H9 (cell line): ENCODE measurements around the gene GPR52. TPM values are rescaled to one million over a fixed set of nuclear protein-coding genes. Genes with fewer than 3 reads are reported as not detected.

Experiments
- DNase-seq: peaks from one replicate; pipeline ENCODE4 v3.0.0-alpha.2; 2017
- H2AFZ ChIP-seq: one replicate; pipeline ENCODE4 v1.6.1; 2013; ENCODE audit warnings: mild to moderate bottlenecking, low read length, control low read depth, moderate library complexity
- H2AK5ac ChIP-seq: 2 replicates; pipeline ENCODE4 v1.6.1; 2013; ENCODE audit warnings: low read length, control low read depth, mixed read lengths; ENCODE audit not compliant: insufficient read length
- H2BK120ac ChIP-seq: one replicate; pipeline ENCODE4 v1.6.1; 2013; ENCODE audit warnings: low read depth, mild to moderate bottlenecking, low read length, control low read depth, inconsistent platforms; ENCODE audit not compliant: poor library complexity, severe bottlenecking
- H2BK12ac ChIP-seq: 2 replicates; pipeline ENCODE4 v1.6.1; 2013; ENCODE audit warnings: low read length, control low read depth, mixed read lengths, low read depth; ENCODE audit not compliant: insufficient read length
- H2BK15ac ChIP-seq: 2 replicates; pipeline ENCODE4 v1.6.1; 2013; ENCODE audit warnings: low read depth, low read length, control low read depth
- H2BK20ac ChIP-seq: one replicate; pipeline ENCODE4 v1.6.1; 2013; ENCODE audit warnings: low read depth, mild to moderate bottlenecking, low read length, control low read depth, inconsistent platforms; ENCODE audit not compliant: poor library complexity, severe bottlenecking
- H2BK5ac ChIP-seq: 2 replicates; pipeline ENCODE4 v1.6.1; 2013; ENCODE audit warnings: low read length, control low read depth, mixed read lengths; ENCODE audit not compliant: insufficient read length
- H3K14ac ChIP-seq: 2 replicates; pipeline ENCODE4 v1.6.1; 2013; ENCODE audit warnings: low read length, control low read depth; ENCODE audit not compliant: insufficient read depth
- H3K18ac ChIP-seq: 2 replicates; pipeline ENCODE4 v1.6.1; 2013; ENCODE audit warnings: low read depth, mild to moderate bottlenecking, mixed read lengths, low read length, control low read depth; ENCODE audit not compliant: insufficient read length
- H3K23ac ChIP-seq: 2 replicates; pipeline ENCODE4 v1.6.1; 2013; ENCODE audit warnings: low read length, control low read depth, mixed read lengths, low read depth; ENCODE audit not compliant: insufficient read length
- H3K23me2 ChIP-seq: 2 replicates; pipeline ENCODE4 v1.6.1; 2013; ENCODE audit warnings: low read depth, mild to moderate bottlenecking, mixed read lengths, low read length, control low read depth; ENCODE audit not compliant: insufficient read length, poor library complexity, severe bottlenecking
- H3K27ac ChIP-seq: 2 replicates; pipeline ENCODE4 v1.5.1; 2013; ENCODE audit warnings: low read length, control low read depth, mixed read lengths, low read depth; ENCODE audit not compliant: insufficient read length
- H3K27me3 ChIP-seq: 2 replicates; pipeline ENCODE4 v1.6.1; 2013; ENCODE audit warnings: low read length, control low read depth, inconsistent platforms; ENCODE audit not compliant: insufficient read depth
- H3K4ac ChIP-seq: 2 replicates; pipeline ENCODE4 v1.6.1; 2013; ENCODE audit warnings: low read depth, mild to moderate bottlenecking, control low read depth, inconsistent platforms, low read length, moderate library complexity
- H3K4me1 ChIP-seq: 2 replicates; pipeline ENCODE4 v1.6.1; 2013; ENCODE audit warnings: low read length, control low read depth, inconsistent platforms; ENCODE audit not compliant: insufficient read depth
- H3K4me2 ChIP-seq: 2 replicates; pipeline ENCODE4 v1.6.1; 2013; ENCODE audit warnings: low read length, control low read depth, mixed read lengths; ENCODE audit not compliant: insufficient read length, insufficient read depth
- H3K56ac ChIP-seq: 2 replicates; pipeline ENCODE4 v1.6.1; 2013; ENCODE audit warnings: low read depth, mild to moderate bottlenecking, mixed read lengths, low read length, control low read depth; ENCODE audit not compliant: insufficient read length
- H3K79me1 ChIP-seq: 2 replicates; pipeline ENCODE4 v1.6.1; 2013; ENCODE audit warnings: low read depth, mild to moderate bottlenecking, moderate library complexity, low read length, control low read depth, inconsistent platforms; ENCODE audit not compliant: insufficient read depth, poor library complexity, severe bottlenecking
- H3K79me2 ChIP-seq: 2 replicates; pipeline ENCODE4 v1.6.1; 2013; ENCODE audit warnings: low read length, control low read depth, inconsistent platforms; ENCODE audit not compliant: insufficient read depth
- H3K9ac ChIP-seq: 2 replicates; pipeline ENCODE4 v1.6.1; 2013; ENCODE audit warnings: low read length, control low read depth, mixed read lengths; ENCODE audit not compliant: insufficient read length; ENCODE audit errors: extremely low read depth
- H3K9me3 ChIP-seq: one replicate; pipeline ENCODE4 v1.6.1; 2013; ENCODE audit warnings: low read depth, low read length, inconsistent platforms; ENCODE audit not compliant: control insufficient read depth
- H3T11ph ChIP-seq: one replicate; pipeline ENCODE4 v1.6.1; 2013; ENCODE audit warnings: mild to moderate bottlenecking, low read length, control low read depth, inconsistent platforms
- H4K20me1 ChIP-seq: one replicate; pipeline ENCODE4 v1.6.1; 2013; ENCODE audit not compliant: control insufficient read depth, insufficient read length, insufficient read depth
- H4K5ac ChIP-seq: 2 replicates; pipeline ENCODE4 v1.6.1; 2013; ENCODE audit warnings: low read depth, mild to moderate bottlenecking, mixed read lengths, low read length, control low read depth; ENCODE audit not compliant: insufficient read length
- H4K8ac ChIP-seq: replicated peaks from 2 replicates; pipeline ENCODE4 v1.6.1; 2013; ENCODE audit warnings: low read length, control low read depth, mixed read lengths, low read depth; ENCODE audit not compliant: insufficient read length
- H4K91ac ChIP-seq: 2 replicates; pipeline ENCODE4 v1.6.1; 2013; ENCODE audit warnings: low read depth, mild to moderate bottlenecking, moderate library complexity, mixed read lengths, low read length, control low read depth; ENCODE audit not compliant: insufficient read length
- H3K27ac Mint-ChIP-seq, 3 experiments: 2 replicates in 2 of 3; 3 replicates in 1 of 3; pipeline ENCODE4 v1.8.0; 2020 to 2021; ENCODE audit warnings: mixed read lengths in 3 of 3, mild to moderate bottlenecking in 1 of 3, moderate library complexity in 1 of 3
- H3K27me3 Mint-ChIP-seq: 2 replicates; pipeline ENCODE4 v1.8.0; 2021; ENCODE audit warnings: low read depth, mild to moderate bottlenecking, moderate library complexity, mixed read lengths
- H3K36me3 Mint-ChIP-seq, 3 experiments: 2 replicates in 2 of 3; 3 replicates in 1 of 3; pipeline ENCODE4 v1.8.0; 2020 to 2021; ENCODE audit warnings: low read depth in 3 of 3, mixed read lengths in 3 of 3; ENCODE audit not compliant: insufficient read depth in 1 of 3
- H3K4me1 Mint-ChIP-seq, 2 experiments: 2 replicates each; pipeline ENCODE4 v1.8.0; 2020; ENCODE audit warnings: mixed read lengths in 2 of 2
- H3K4me3 Mint-ChIP-seq, 2 experiments: 2 replicates in 1 of 2; 3 replicates in 1 of 2; pipeline ENCODE4 v1.8.0; 2020 to 2021; ENCODE audit warnings: mild to moderate bottlenecking in 2 of 2, mixed read lengths in 2 of 2, moderate library complexity in 1 of 2
- H3K9me3 Mint-ChIP-seq, 2 experiments: 2 replicates in 1 of 2; 3 replicates in 1 of 2; pipeline ENCODE4 v1.8.0; 2020; ENCODE audit warnings: mild to moderate bottlenecking in 2 of 2, mixed read lengths in 2 of 2, moderate library complexity in 1 of 2
- CTCF ChIP-seq: fragments of 200-600 bp; sonication (generic); conservative IDR thresholded peaks from 3 replicates; pipeline ENCODE4 v1.8.0; 2021; ENCODE audit warnings: antibody characterized with exemption, mild to moderate bottlenecking
- WGBS: extraction: QIAGEN DNeasy Blood & Tissue Kit; methylation state at CpG from one replicate; pipeline ENCODE4 v1.1.7; 2013; ENCODE audit warnings: missing lambda C conversion rate, low lambda C conversion rate, mixed read lengths; ENCODE audit not compliant: insufficient read length; ENCODE audit errors: extremely low coverage; 5-methylcytosine and 5-hydroxymethylcytosine counted together
- total RNA-seq: library from RNA; stranded (reverse); gene quantifications from 2 replicates; pipeline ENCODE4 v1.2.1, GENCODE V29; 2021

Gene GPR52
- total RNA-seq, 1 experiment from 2014 or later: 0.28 TPM

DNA sequence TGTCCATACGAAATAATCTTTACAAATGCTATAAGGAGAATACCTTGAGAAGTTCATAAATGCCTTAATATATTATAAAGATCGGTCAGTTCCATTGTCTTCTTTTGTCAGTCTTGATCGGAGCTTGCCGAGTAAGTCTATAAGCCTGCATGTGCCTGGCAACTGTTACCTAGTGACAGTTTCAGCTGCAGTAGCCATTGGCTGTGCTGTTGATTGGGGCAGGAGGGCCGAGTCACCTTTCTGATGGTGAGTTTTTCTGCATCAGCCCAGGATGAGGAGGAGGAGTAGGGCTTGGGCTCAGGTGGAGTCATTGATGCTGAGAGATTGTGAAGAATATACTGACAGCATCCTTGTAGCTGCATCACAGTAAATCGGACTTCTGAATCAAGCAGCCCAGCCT, 1.9 kb upstream of the GPR52 start:
- peak; percentile 62 for DNase-seq
- Histone ChIP-seq H2AK5ac (no peak overlapping the region), H3K56ac (no peak overlapping the region), H3K27ac (no peak overlapping the region), H3K23ac (no peak overlapping the region), H2BK12ac (no peak overlapping the region), H3K4me1 (no peaks in the 10 kb centered on the region; the same call in 1 of the 2 replicates), H3K14ac (no peak overlapping the region), H2BK20ac (no peak overlapping the region), H2BK15ac (no peak overlapping the region), H3K18ac (no peak overlapping the region), H3K27me3 (no peaks in the 10 kb centered on the region), H3K9ac (no peak overlapping the region), H4K20me1 (no peaks in the 10 kb centered on the region), H4K5ac (no peak overlapping the region), H3K23me2 (no peaks in the 10 kb centered on the region), H2BK5ac (no peak overlapping the region), H3K9me3 (no peaks in the 10 kb centered on the region), H2BK120ac (no peak overlapping the region), H3T11ph (no peak overlapping the region), H4K8ac (no peak overlapping the region), H3K4ac (no peak overlapping the region), H2AFZ (no peak overlapping the region), H3K79me2 (no peaks in the 10 kb centered on the region), H3K79me1 (no peaks in the 10 kb centered on the region), H4K91ac (no peak overlapping the region), H3K4me2 (no peak overlapping the region)
- Mint-ChIP-seq H3K27ac (no peak overlapping the region; a peak in 2 of 7 replicates), H3K36me3 (no peaks in the 10 kb centered on the region), H3K4me3 (no peak overlapping the region), H3K27me3 (no peaks in the 10 kb centered on the region), H3K4me1 (peaks cover 0 to 21% of the 10 kb centered on the region in 2 experiments; a peak in 2 of 4 replicates), H3K9me3 (no peaks in the 10 kb centered on the region)
- TF ChIP-seq CTCF: no peak
- no CpG with 5 or more reads among the region's 6 CpGs for WGBS
